DOHH2 (cell line): ENCODE results near the gene SATB1.

Source experiments
- CTCF ChIP-seq: fragments of 200-600 bp; sonication (generic); IDR thresholded peaks from one replicate; pipeline ENCODE4 v1.5.1; 2014; ENCODE audit warnings: antibody characterized with exemption, mild to moderate bottlenecking, low read depth, low read length; ENCODE audit not compliant: poor library complexity, severe bottlenecking
- EZH2phosphoT487 ChIP-seq: fragments of 200-600 bp; sonication (generic); IDR thresholded peaks from 2 replicates; pipeline ENCODE4 v1.6.1; 2017; ENCODE audit warnings: borderline replicate concordance, mild to moderate bottlenecking, antibody characterized with exemption, low read length, moderate library complexity, mixed read lengths

DNA sequence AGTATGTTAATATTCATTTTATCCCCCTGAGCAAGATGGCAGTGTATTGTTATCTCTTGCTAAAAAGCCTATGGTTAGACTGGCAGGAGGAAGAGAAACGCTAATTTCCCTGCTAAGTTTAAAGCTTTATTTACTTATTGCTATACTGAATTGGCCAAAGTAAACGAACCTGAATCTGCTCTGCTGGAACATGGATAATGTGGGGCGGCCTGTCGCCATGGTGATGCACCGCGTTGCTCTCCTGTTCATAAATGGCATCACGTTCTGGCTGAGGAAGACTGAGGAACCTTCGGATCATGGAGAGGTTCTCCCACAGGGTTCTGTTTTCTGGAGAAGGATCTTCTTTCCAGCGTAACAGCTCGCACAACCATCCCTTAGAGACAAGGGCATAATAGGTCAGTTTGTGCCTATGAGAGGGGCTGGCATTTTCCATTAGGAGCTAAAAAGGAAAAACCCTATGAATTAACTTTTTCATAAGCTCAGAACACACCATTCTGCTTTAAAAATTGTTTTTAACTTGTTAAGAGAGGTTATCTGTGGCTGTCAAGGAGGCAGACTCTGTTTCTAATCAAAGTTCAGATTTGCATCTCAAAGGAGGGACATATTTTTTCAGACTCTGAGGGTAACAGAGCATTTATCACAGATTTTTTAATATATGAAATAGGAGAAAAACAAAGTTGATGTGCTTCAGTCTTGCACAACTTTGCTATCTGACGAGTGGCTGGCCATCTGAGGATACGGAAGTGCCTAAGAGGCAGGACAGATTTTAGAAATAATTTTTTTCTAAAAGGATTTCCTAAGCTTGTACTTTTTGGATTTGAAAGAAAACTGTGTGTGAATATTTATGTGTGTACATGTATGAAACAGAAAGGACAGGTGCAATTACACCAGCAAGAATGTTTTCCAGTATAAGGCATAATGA, 73.1 kb downstream of the SATB1 start:
- TF ChIP-seq CTCF (no peak), EZH2phosphoT487 (no peak)
